ENCODE data around the gene PDCD11. TPM values are rescaled to one million over a fixed set of nuclear protein-coding genes. Genes with fewer than 3 reads are reported as not detected.
"Not testable (repeated sequence)": the region's sequence is repeated elsewhere in the genome, so short reads cannot be mapped to it uniquely, and the experiment has no call there.

PDCD11 gene
- polyA plus RNA-seq, 2 of the 4 experiments (the other 2 are of a cell fraction) = 26.2 to 32.6 TPM

DNA sequence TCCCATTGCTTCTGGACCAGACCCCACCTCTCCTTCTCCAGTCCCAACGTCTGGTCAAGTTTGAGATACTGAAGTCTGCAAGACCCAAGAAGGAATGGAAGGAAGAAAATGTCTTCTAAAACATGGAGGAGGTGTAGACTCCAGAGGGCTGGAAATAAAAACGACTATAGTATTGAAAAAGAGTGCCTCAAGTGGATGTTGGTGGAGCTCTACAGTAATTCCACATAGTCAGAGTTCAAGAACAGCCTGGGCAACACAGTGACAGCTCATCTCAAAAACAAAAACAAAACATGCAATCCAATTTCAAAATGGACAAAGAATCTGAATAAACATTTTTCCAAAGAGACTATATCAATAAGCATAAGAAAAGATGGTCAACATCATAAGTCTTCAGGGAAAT lies 43.1 kb upstream of the PDCD11 start (continued):
- no peak for TF ChIP-seq RNF2 (IDR thresholded peaks at IDR 0.05; ENCODE audit: borderline replicate concordance, low read depth)
- TF ChIP-seq, protein P1, sequence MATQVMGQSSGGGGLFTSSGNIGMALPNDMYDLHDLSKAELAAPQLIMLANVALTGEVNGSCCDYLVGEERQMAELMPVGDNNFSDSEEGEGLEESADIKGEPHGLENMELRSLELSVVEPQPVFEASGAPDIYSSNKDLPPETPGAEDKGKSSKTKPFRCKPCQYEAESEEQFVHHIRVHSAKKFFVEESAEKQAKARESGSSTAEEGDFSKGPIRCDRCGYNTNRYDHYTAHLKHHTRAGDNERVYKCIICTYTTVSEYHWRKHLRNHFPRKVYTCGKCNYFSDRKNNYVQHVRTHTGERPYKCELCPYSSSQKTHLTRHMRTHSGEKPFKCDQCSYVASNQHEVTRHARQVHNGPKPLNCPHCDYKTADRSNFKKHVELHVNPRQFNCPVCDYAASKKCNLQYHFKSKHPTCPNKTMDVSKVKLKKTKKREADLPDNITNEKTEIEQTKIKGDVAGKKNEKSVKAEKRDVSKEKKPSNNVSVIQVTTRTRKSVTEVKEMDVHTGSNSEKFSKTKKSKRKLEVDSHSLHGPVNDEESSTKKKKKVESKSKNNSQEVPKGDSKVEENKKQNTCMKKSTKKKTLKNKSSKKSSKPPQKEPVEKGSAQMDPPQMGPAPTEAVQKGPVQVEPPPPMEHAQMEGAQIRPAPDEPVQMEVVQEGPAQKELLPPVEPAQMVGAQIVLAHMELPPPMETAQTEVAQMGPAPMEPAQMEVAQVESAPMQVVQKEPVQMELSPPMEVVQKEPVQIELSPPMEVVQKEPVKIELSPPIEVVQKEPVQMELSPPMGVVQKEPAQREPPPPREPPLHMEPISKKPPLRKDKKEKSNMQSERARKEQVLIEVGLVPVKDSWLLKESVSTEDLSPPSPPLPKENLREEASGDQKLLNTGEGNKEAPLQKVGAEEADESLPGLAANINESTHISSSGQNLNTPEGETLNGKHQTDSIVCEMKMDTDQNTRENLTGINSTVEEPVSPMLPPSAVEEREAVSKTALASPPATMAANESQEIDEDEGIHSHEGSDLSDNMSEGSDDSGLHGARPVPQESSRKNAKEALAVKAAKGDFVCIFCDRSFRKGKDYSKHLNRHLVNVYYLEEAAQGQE (IDR thresholded peaks at IDR 0.05) = no peak

DNA sequence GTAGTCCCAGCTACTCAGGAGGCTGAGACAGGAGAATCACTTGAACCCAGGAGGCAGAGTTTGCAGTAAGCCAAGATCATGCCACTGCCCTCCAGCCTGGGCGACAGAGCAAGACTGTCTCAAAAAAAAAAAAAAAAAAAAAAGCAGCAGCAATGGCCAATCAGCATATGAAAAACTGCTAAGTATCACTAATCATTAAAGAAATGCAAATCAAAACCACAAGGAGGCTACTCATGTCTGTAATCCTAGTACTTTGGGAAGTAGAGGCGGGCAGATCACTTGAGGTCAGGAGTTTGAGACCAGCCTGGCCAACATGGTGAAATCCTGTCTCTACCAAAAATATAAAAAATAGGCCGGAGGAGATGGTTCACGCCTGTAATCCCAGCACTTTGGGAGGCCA lies 41.9 kb upstream of the PDCD11 start:
- 91% methylated on average over 4 of the region's 4 CpGs for WGBS (ENCODE audit: missing lambda C conversion rate)
- H3K4me2 ChIP-seq; H3K9me3 ChIP-seq; ATAC-seq; H3K4me1 ChIP-seq; DNase-seq (ENCODE audit: low read depth in 1 of 2, low spot score in 1 of 2); CTCF ChIA-PET; POLR2A ChIA-PET; FAIRE-seq; H3K27ac ChIP-seq; H3K4me3 ChIP-seq: not testable (repeated sequence)

DNA sequence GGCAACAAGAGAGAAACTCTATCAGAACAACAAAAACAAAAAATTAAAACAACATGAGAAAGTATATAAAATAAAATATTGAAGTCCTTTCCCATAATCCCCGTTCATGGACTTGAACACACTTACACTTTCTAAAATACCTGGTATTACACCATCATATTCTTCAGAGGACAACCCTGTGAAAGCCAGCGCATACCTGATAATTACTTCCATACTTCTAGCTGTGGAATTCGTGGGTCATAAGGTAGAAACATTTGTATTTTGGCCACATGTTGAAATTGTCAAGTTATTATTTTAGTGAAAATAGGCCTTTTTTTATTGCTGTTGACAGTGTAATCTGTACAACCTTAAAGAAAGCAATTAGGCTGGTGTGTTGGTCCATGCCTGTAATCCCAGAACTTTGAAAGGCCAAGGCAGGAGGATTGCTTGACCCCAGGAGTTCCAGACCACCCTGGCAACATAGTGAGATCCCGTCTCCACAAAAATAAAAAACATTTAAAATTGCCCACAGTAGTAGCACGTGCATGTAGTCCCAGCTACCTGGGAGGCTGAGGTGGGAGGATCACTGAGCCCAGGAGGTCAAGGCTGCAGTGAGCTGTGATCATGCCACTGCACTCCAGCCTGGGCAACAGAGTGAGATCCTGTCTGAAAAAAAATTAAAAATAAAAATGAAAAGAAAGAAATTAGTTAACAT lies 40.4 kb upstream of the PDCD11 start:
- FAIRE-seq (no peak), DNase-seq (ENCODE audit: low read depth in 1 of 2, low spot score in 1 of 2) (no peak), ATAC-seq (no peak)
- no peaks in the 10 kb centered on the region for H3K9me3 ChIP-seq
- no peak overlapping the region for H3K27ac ChIP-seq
- H3K4me3 ChIP-seq = no peak overlapping the region
- no peak for TF ChIP-seq NPAS2 (CRISPR knock-in tag; IDR thresholded peaks at IDR 0.05; ENCODE audit: borderline replicate concordance)
- TF ChIP-seq, protein P2, sequence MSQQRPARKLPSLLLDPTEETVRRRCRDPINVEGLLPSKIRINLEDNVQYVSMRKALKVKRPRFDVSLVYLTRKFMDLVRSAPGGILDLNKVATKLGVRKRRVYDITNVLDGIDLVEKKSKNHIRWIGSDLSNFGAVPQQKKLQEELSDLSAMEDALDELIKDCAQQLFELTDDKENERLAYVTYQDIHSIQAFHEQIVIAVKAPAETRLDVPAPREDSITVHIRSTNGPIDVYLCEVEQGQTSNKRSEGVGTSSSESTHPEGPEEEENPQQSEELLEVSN (IDR thresholded peaks at IDR 0.05; ENCODE audit: borderline replicate concordance, low read depth) = no peak
- no peak for TF ChIP-seq EHMT2 (IDR thresholded peaks at IDR 0.05; ENCODE audit: low read depth)
- no peak for TF ChIP-seq CBX2 (IDR thresholded peaks at IDR 0.05; ENCODE audit: borderline replicate concordance, low read depth)
- TF ChIP-seq RCOR1 (IDR thresholded peaks at IDR 0.05; ENCODE audit: low read depth, low read length) = no peak
- H3K4me2 ChIP-seq = no peak overlapping the region
- 64% methylated on average over 5 of the region's 5 CpGs for WGBS (ENCODE audit: missing lambda C conversion rate)
- H3K4me1 ChIP-seq = peaks cover 14% of the 10 kb centered on the region; the same call in 2 of the 3 replicates
- ChIA-PET CTCF (interaction anchor here (0.6 to 1.6 kb wide), 5 partner anchors 9 to 97 kb away, joined by 3 to 5 read pairs (median 3); partner anchors contain the start of gene TAF5), POLR2A (no interaction called here)

DNA sequence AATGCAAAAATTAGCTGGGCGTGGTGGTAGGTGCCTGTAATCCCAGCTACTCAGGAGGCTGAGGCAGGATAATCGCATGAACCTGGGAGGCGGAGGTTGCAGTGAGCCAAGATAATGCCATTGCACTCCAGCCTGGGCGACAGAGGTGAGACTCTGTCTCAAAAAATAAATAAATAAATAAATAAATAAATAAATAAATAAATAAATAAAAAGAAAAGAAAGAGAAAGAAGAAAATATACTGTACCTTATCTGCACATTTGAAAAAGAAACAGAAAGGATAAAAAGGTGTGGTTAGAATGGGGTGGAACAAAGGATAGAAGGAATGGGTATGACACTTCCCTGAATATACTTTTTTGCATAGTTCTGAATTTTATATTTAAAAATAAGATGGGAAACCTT lies 36.9 kb upstream of the PDCD11 start:
- not testable (repeated sequence) for FAIRE-seq

DNA sequence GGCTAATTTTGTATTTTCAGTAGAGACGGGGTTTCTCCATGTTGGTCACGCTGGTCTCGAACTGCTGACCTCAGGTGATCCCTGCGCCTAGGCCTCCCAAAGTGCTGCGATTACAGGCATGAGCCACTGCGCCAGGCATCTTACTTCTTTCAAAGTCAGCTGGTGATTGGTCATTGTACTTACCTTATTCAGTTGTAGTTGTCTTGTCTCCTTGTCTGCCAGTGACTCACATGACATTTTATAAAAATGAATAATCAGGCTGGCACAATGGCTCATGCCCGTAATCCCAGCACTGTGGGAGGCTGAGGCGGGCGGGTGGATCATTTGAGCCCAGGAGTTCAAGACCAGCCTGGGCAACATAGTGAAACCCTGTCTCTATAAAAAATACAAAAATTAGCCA lies 35.6 kb upstream of the PDCD11 start:
- FAIRE-seq, H3K4me3 ChIP-seq, H3K9me3 ChIP-seq, H3K4me2 ChIP-seq, H3K4me1 ChIP-seq: not testable (repeated sequence)
- DNase-seq (ENCODE audit: low read depth in 1 of 2, low spot score in 1 of 2) (peak; percentile 68 to 79), ATAC-seq (peak; percentile 86 to 89)
- TF ChIP-seq FOSL2 (IDR thresholded peaks at IDR 0.05) = peak; percentile 15; the same call in 1 of the 2 replicates
- peak; percentile 75 for TF ChIP-seq FOSL2 (CRISPR knock-in tag; IDR thresholded peaks at IDR 0.05)
- H3K27ac ChIP-seq = peak overlapping the region in 1 of 2 experiments; percentile 50; a peak in 3 of 6 replicates
- WGBS (ENCODE audit: missing lambda C conversion rate) = 33% methylated on average over 9 of the region's 9 CpGs
- ChIA-PET CTCF (interaction anchor here (0.7 to 1.2 kb wide), 3 partner anchors 9 to 175 kb away, joined by 3 to 4 read pairs (median 3); no protein-coding TSS in a partner anchor), POLR2A (interaction anchor here (1.1 to 1.3 kb wide), 2 partner anchors 10 to 168 kb away, joined by 3 to 8 read pairs; partner anchors contain the start of genes NT5C2 and PCGF6)

More for the DNA sequence above, 36.9 kb upstream of the PDCD11 start:
- ATAC-seq; H3K27ac ChIP-seq; H3K4me2 ChIP-seq; POLR2A ChIA-PET; DNase-seq (ENCODE audit: low read depth in 1 of 2, low spot score in 1 of 2); H3K4me3 ChIP-seq; H3K4me1 ChIP-seq; H3K9me3 ChIP-seq: not testable (repeated sequence)
- peak; percentile 86 for TF ChIP-seq ZC3H11A (IDR thresholded peaks at IDR 0.05)
- 93% methylated on average over 4 of the region's 4 CpGs for WGBS (ENCODE audit: missing lambda C conversion rate)
- CTCF ChIA-PET = interaction anchor here (0.6 kb wide), 1 partner anchor 35 kb away, joined by 3 read pairs; no protein-coding TSS in a partner anchor
